AG04449 (cell line): ENCODE data around the gene FER1L5.

ENCODE experiments used
- CTCF ChIA-PET: fragments of 350-600 bp; formaldehyde crosslinking; extraction: SDS; loops from one replicate; lab custom pipeline; 2021; ENCODE audit warnings: antibody characterized with exemption; lab: Yijun Ruan, JAX
- POLR2A ChIA-PET: fragments of 400-600, 350-600 bp; formaldehyde crosslinking; extraction: SDS; loops from one replicate; lab custom pipeline; 2020; ENCODE audit warnings: antibody characterized with exemption, inconsistent platforms; lab: Yijun Ruan, JAX
- DNase-seq: peaks from one replicate; pipeline ENCODE4 v3.0.0-alpha.2; 2010; ENCODE audit warnings: low read depth, low spot score
- H3K4me3 ChIP-seq: 2 replicates; pipeline ENCODE4 v1.5.1; 2011; ENCODE audit warnings: low read depth, mild to moderate bottlenecking, control low read depth, low read length
- TF ChIP-seq, protein P1 (sequence below): IDR thresholded peaks from one replicate; pipeline ENCODE4 v1.5.1; 2011; ENCODE audit warnings: mild to moderate bottlenecking, moderate library complexity, low read length, control low read depth, inconsistent platforms; ENCODE audit not compliant: insufficient read depth; ENCODE audit errors: missing control alignments

The FER1L5 gene

DNA sequence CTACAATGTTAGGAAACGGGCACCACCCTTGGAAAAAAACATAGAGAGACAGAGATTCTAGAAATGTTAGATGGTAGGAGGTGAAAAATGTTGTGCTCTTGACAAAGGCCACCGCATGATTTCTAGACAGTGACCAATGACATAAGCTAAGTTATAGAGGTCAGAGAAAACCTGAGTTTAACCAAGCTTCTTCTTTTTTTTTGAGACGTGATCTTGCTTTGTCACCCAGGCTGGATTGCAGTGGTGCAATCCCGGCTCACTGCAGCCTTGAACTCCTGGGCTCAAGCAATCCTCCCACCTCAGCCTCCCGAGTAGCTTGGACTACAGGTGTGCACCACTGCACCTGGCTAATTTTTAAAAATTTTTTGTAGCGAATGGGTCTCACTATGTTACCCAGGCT, 13.0 kb downstream of the FER1L5 start:
- no peak overlapping the region for H3K4me3 ChIP-seq
- DNase-seq: no peak
- TF ChIP-seq, protein P1, sequence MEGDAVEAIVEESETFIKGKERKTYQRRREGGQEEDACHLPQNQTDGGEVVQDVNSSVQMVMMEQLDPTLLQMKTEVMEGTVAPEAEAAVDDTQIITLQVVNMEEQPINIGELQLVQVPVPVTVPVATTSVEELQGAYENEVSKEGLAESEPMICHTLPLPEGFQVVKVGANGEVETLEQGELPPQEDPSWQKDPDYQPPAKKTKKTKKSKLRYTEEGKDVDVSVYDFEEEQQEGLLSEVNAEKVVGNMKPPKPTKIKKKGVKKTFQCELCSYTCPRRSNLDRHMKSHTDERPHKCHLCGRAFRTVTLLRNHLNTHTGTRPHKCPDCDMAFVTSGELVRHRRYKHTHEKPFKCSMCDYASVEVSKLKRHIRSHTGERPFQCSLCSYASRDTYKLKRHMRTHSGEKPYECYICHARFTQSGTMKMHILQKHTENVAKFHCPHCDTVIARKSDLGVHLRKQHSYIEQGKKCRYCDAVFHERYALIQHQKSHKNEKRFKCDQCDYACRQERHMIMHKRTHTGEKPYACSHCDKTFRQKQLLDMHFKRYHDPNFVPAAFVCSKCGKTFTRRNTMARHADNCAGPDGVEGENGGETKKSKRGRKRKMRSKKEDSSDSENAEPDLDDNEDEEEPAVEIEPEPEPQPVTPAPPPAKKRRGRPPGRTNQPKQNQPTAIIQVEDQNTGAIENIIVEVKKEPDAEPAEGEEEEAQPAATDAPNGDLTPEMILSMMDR: no peak
- ChIA-PET CTCF (interaction anchor here (1.2 kb wide), 1 partner anchor 9 kb away, joined by 3 read pairs; no protein-coding TSS in a partner anchor), POLR2A (no interaction called here)

DNA sequence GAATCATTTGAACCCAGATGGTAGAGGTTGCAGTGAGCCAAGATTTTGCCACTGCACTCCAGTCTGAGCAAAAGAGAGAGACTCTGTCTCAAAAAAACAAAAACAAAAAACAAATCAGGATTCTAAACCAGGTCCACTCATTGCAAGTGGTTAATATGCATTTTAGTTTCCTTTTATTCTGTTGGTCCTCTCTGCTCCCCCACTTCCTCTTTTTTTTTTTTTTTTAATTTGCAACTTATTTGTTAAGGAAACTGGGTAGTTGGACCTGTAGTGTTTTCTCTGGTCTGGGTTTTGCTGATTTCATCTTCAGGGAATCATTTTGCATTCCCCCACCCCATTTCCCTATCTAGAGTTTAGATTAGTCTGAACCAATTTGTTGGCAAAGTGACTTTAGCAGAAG, 14.0 kb downstream of the FER1L5 start:
- TF ChIP-seq, protein P1: no peak
- no peak overlapping the region for H3K4me3 ChIP-seq
- DNase-seq: no peak
- CTCF ChIA-PET: no interaction called here
- POLR2A ChIA-PET: no interaction called here

DNA sequence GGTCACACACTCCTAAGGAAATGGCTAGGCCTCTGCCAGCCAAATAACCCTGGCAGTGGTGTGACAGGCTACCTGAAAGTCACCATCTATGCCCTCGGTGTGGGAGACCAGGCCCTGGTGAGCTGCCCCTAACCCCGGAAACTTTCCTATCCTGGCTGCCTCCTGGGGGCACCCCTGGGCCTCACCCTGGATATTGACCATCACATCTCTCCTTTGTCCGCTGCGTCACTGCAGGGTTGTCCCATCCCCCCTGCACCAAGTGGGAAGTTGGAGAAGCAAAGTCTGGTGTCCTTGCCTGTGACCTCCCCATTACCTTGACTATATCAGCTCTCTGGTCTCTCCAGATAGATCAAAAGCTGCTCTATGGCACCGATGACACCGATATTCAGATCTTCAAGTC, 18.8 kb downstream of the FER1L5 start:
- TF ChIP-seq, protein P1: no peak
- POLR2A ChIA-PET: no interaction called here
- CTCF ChIA-PET: no interaction called here
- no peak for DNase-seq
- no peak overlapping the region for H3K4me3 ChIP-seq

DNA sequence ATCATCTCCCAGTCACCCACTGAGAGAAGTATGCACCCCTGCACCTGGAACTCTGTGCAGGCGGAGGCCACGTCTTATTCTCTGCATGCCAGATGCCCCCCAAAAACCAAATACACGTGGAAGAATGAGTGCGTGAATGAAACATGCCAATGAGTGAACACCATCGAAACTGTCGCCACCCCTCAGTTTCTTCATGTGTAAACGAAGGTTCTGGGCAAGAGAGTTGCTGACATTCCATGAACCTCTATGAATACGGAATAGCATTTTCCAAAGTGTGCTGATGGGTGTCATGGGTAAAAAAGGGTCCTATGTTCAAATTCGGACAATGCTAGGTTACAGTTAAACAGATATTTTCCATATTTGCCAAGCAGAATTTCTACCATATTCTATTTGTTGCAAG, 19.8 kb downstream of the FER1L5 start:
- CTCF ChIA-PET: no interaction called here

DNA sequence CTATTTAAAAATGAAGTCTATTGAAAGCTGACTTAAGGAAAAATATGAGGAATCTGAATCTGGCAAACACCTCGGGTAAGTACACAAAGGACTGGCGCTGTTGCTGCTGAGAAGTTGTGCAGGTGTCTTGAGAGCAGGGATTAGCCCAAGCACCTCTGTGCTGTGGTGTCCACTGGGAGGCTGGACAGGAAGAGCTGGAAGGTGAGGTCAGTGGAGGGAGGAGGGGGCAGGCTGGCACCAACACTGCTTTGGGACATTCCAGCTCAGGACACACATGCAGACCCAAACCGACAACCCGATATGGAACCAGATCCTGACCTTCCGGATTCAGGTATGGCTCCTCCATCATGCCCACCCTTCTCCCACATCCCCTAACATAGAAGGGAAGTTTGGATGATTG, 20.6 kb downstream of the FER1L5 start:
- CTCF ChIA-PET: interaction anchor here (1.3 kb wide), 1 partner anchor 154 kb away, joined by 3 read pairs; no protein-coding TSS in a partner anchor
- no peak for DNase-seq
- H3K4me3 ChIP-seq: no peak overlapping the region
- TF ChIP-seq, protein P1: no peak
- POLR2A ChIA-PET: no interaction called here

More for the DNA sequence above, 19.8 kb downstream of the FER1L5 start:
- TF ChIP-seq, protein P1: no peak
- H3K4me3 ChIP-seq: no peak overlapping the region
- DNase-seq: no peak
- POLR2A ChIA-PET: no interaction called here

DNA sequence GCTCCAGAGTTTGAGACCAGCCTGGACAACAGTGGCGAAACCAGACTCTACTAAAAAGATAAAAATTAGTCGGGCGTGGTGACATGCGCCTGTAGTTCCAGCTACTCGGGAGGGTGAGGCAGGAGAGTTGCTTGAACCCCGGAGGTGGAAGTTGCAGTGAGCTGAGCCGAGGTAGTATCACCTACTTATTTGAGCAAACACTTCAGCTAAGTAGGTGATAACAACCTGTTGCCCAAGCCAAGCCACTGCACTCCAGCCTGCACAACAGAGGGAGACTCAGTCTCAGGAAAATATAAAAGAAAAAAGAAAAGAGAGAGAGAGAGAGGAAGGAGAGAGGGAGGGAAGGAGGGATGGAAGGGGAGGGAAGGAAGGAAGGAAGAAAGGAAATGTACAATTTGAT, 21.3 kb downstream of the FER1L5 start:
- CTCF ChIA-PET: interaction anchor here (1.1 to 1.3 kb wide), 2 partner anchors 31 to 155 kb away, joined by 3 read pairs; no protein-coding TSS in a partner anchor
- POLR2A ChIA-PET: no interaction called here

More for the DNA sequence above, 21.3 kb downstream of the FER1L5 start:
- TF ChIP-seq, protein P1: no peak
- DNase-seq: no peak
- H3K4me3 ChIP-seq: no peak overlapping the region
